Naive B cell (primary cell): ENCODE results near the gene P4HB. TPM values are rescaled to one million over a fixed set of nuclear protein-coding genes. Genes with fewer than 3 reads are reported as not detected.

Source experiments
- ATAC-seq, 2 donors: fragments of 150-1000 bp; cut with Tn5 transposase; 2 replicates each; pipeline ENCODE4 v1.10.0; 2021; ENCODE audit warnings: low read depth in 2 of 2, mild to moderate bottlenecking in 2 of 2, moderate library complexity in 2 of 2
- DNase-seq: peaks from one replicate; pipeline ENCODE4 v3.0.0; 2022
- H3K27ac Mint-ChIP-seq, 6 donors: one replicate each; pipeline ENCODE4 v1.8.0; 2020 to 2022; ENCODE audit warnings: mild to moderate bottlenecking in 6 of 6, mixed read lengths in 6 of 6, moderate library complexity in 5 of 6, inconsistent platforms in 2 of 6
- H3K27me3 Mint-ChIP-seq, 3 donors: one replicate each; pipeline ENCODE4 v1.8.0; 2021 to 2022; ENCODE audit warnings: mixed read lengths in 3 of 3, mild to moderate bottlenecking in 1 of 3
- H3K36me3 Mint-ChIP-seq, 2 donors: one replicate each; pipeline ENCODE4 v1.8.0; 2020 to 2022; ENCODE audit warnings: mixed read lengths in 2 of 2, inconsistent platforms in 1 of 2, mild to moderate bottlenecking in 1 of 2
- H3K4me1 Mint-ChIP-seq, 3 donors: one replicate each; pipeline ENCODE4 v1.8.0; 2020 to 2022; ENCODE audit warnings: mixed read lengths in 3 of 3, inconsistent platforms in 1 of 3, mild to moderate bottlenecking in 1 of 3, moderate library complexity in 1 of 3
- H3K4me3 Mint-ChIP-seq, 8 donors: one replicate each; pipeline ENCODE4 v1.8.0; 2020 to 2022; ENCODE audit warnings: mild to moderate bottlenecking in 8 of 8, mixed read lengths in 8 of 8, moderate library complexity in 8 of 8, inconsistent platforms in 2 of 8
- H3K9me3 Mint-ChIP-seq, 7 donors: one replicate each; pipeline ENCODE4 v1.8.0; 2020 to 2022; ENCODE audit warnings: mixed read lengths in 7 of 7, mild to moderate bottlenecking in 5 of 7, inconsistent platforms in 2 of 7, moderate library complexity in 1 of 7
- polyA plus RNA-seq, 6 donors: library from polyadenylated mRNA; unstranded; fragments of 300-500 nt; fragmentation: Illumina TruSeq; gene quantifications; one replicate each; pipeline ENCODE4 v1.2.3, GENCODE V29; 2021; ENCODE audit warnings: low read depth in 6 of 6

Gene P4HB
- polyA plus RNA-seq, 6 donors from 2014 or later, result 139 to 192 (median 158) TPM

DNA sequence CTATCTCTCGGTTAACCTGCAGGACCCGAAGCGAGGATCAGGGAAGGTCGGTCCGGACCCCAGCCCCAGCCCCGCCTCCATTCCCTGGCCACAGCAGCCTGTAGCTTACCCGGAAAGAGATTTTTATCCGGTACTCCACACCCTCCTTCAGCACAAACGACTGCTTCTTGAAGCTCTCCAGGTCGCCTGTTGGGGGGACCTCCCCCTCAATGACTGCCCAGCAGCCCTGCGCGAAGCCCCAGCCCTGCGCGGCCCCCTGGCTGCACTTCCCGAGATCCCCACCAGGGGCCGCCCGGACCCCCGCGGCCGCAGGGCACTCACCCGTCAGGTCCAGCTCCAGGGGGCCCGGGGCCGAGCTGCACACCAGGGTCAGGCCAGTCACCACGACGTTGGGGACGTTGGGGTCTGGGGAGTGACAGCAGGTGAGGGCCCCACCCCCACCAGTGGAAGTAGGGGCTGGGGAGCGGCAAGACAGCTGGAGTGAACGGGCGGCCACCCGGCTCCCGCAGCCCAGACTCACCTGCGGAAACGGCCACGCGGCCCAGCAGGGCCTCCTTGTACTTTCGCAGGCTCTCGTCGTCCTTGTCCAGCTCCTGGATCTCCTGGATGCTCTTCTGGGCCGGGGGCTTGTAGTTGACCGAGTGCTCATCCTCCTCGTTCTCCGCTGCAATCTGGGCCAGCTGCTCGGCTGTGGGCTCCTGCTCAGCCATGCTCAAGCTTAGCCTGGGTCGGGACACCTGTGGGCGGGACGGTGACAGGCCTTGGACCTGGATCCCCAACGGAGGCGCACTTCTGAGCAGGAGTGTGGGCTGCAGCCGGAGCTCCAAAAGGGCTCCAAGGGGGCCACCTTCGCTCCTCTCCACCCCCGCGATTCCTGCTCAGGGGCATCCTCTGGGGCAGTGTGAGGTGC, 9.1 kb upstream of the P4HB start:
- ATAC-seq, result peak in 1 of 2 donors; percentile 8
- Mint-ChIP-seq H3K4me1 (peaks cover 17 to 39% (median 24%) of the 10 kb centered on the region in 3 donors), H3K9me3 (no peaks in the 10 kb centered on the region), H3K27ac (peak overlapping the region; percentile 95 to 97 (median 96)), H3K4me3 (peak overlapping the region; percentile 81 to 92 (median 87)), H3K27me3 (no peaks in the 10 kb centered on the region), H3K36me3 (no peaks in the 10 kb centered on the region)
- DNase-seq, result peak; percentile 48

DNA sequence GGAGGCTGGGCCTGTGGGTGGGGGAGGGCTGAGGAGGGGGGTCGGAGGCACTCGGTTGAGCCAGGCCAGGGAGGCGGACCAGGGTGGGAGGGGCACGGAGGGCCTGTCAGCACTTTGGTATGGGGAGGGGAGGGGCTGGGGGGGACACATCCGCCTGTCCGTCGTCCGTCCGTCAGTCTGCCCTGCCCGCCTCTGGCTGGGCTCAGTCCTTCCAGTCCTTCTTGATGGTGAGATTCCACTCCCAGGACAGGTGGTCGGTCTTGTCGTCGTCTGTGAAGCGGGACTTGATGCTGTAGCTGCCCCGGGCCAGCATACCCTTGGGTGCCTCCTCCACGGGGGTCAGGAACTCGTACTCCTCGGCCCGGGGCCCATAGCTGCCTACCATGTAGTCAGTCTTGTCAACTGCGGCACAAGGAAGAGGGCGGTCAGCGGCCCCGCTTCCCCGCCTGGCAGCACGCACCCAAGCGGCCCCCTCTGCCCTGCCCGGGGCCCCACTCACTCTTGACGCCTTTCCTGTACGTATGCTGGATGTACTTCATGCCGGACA, 8.4 kb upstream of the P4HB start:
- Mint-ChIP-seq H3K27ac (peak overlapping the region in 5 of 6 donors; percentile 16 to 96 (median 89)), H3K36me3 (no peaks in the 10 kb centered on the region), H3K4me3 (peak overlapping the region in 5 of 8 donors; percentile 15 to 91 (median 39)), H3K9me3 (no peaks in the 10 kb centered on the region), H3K4me1 (peaks cover 17 to 40% (median 21%) of the 10 kb centered on the region in 3 donors), H3K27me3 (no peaks in the 10 kb centered on the region)
- ATAC-seq (no peak), DNase-seq (no peak)

DNA sequence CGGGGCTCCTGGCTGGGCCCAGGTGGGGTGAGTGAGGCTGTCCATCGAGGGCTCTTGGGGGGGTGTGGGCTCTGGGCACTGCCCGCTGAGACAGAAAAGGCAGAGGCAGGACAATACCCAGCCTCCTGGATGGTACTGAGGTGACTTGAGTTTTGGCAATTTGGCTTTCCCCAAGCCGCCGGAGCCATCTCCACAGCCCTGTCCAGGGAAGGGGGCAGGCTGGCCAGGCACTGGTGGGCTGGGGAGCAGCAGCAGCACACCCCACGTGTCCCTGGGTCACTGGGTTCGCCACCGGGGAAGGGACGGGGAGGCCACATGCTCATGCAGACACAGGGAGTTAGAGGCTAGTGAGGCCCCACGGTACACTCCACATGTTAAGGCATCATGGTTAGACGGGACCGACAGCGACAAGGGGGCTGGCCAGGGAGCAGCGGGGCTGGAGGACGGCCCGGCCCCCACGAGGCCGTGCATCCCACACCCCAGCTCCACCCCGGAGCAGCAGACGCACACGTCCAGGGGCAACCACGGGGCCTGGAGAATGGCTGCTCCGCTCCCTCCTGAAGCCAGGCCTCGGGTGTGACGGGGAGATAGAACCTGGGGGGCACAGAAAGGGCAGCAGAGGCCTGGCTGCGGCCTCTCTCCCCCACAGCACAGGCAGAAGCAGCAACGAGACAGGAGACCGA, 7.8 kb upstream of the P4HB start:
- no peak for DNase-seq
- Mint-ChIP-seq H3K4me3 (peak overlapping the region in 6 of 8 donors; percentile 35 to 70 (median 49)), H3K27ac (peak overlapping the region in 3 of 6 donors; percentile 50 to 95 (median 85)), H3K4me1 (peaks cover 17 to 42% (median 26%) of the 10 kb centered on the region in 3 donors), H3K36me3 (no peaks in the 10 kb centered on the region), H3K9me3 (no peaks in the 10 kb centered on the region), H3K27me3 (no peaks in the 10 kb centered on the region)
- ATAC-seq, result no peak

DNA sequence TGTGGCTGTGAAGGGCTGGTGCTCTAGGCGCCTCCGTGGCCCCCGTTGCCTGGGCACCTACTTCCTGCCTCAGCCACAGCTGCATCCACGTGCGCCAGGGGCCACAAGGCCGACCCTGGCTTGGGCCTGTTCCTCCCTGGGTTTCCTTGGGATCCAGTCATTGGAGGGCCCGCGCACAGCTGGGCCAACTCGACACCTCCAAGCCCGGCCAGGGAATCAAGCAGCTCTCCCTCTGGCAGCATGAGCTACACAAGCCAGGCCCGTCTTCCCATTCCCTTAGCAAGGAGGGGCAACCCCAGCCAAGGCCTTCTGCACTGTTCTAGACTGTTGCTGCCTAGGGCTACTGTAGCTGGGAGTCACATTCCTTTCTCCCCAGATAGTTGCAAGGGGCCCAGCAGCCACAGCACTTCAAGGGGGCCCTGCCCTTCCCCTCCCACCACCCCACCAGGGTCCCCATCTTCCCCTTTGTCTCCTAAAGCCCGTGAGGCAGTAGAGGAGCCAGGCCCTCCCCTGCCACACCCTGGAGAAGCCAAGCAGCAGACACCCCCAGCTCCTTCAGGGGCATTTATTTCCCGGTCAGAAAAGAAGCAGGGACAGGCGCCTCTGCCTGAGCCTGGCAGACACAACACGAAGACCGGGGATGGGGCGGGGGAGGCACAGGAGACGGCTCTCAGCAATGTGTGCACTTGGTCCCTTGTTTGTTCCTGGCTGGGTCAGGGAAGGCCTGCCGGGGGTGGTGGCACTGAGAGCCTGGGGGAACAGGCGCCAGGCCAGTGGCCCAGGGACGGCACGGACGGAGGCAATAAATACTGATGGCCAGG, 7.0 kb upstream of the P4HB start:
- Mint-ChIP-seq H3K4me1 (peaks cover 17 to 41% (median 25%) of the 10 kb centered on the region in 3 donors), H3K36me3 (no peaks in the 10 kb centered on the region), H3K4me3 (peak overlapping the region in 3 of 8 donors; percentile 24 to 57 (median 30)), H3K27me3 (no peaks in the 10 kb centered on the region), H3K9me3 (no peaks in the 10 kb centered on the region), H3K27ac (peak overlapping the region in 5 of 6 donors; percentile 69 to 95 (median 92))
- DNase-seq (no peak), ATAC-seq (no peak)

DNA sequence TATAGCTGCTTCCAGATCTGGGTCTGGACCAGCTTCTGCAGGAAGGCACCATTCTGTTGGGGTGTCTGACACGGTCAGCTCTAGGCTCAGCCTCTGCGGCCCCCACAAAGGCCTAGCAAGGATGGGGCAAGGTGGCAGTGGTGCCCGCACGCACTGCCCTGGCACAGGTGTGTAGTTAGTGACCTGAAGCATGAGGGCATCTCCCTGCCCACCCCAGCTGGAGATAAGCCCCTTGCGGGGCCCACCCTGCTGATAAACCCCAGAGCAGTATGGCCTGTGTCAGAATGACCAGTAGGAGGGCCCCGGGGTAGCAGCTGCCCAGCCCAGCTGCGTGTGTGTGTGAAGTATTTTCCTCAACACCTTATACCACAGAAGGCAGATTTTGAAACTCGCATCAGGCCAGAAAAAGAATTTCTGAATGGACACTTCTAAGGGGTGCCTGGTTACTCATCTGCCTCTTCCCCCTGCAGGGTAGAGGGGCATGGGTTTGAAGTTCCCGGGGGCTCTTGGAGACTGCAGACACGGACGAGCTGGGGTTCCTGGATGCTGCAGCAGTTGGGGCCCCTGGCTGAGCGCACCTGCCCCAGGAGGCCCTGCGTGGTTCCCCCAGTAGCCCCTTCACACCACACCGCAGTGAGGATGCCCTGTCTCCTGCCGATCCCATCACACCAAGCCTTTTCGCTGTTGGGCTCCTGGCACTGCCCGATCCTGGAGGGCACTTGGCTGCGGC, 6.3 kb upstream of the P4HB start:
- peaks cover 17 to 36% (median 26%) of the 10 kb centered on the region in 3 donors for H3K4me1 Mint-ChIP-seq
- ATAC-seq, result no peak
- no peaks in the 10 kb centered on the region for H3K36me3 Mint-ChIP-seq
- peak overlapping the region in 4 of 6 donors; percentile 69 to 95 (median 94) for H3K27ac Mint-ChIP-seq
- no peaks in the 10 kb centered on the region for H3K27me3 Mint-ChIP-seq
- no peaks in the 10 kb centered on the region for H3K9me3 Mint-ChIP-seq
- no peak for DNase-seq
- H3K4me3 Mint-ChIP-seq, result peak overlapping the region in 1 of 8 donors; percentile 57

DNA sequence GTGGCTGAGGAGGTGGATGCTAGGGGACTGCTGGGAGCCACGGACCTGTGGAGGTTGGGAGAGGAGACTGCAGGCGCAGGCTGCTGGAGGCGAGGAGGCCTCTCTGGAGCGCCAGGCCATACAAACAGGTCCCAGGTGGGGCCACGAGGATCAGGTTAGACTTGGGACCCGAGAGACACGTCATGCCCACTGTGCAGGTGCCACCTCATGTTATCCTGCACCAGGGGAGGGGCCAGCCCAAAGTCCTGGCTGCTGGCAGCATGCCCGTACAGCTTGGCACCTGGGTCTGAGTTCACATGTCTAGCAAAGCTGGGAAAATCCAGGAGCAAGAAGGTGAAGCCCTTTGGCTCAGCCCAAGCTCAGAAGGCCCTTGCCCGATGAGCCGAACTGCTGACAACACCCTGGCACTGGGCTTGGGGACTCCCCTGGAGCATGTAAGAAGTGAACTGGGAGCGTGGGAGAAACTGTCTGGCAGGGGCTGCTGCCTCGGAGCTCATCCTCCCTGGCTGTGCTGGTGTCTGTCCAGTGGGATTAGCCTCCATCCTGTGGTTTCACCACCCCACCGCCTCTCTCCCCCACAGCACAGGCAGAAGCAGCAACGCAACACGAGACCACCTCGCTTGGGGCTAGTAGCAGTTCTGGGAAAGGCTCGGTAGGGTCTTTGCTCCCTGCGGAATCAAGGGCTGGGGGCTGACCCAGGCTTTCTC, 5.6 kb upstream of the P4HB start:
- H3K4me1 Mint-ChIP-seq, result peaks cover 23 to 42% (median 29%) of the 10 kb centered on the region in 3 donors
- no peak for DNase-seq
- ATAC-seq, result no peak
- H3K27ac Mint-ChIP-seq, result peak overlapping the region in 4 of 6 donors; percentile 49 to 95 (median 79)
- H3K27me3 Mint-ChIP-seq, result no peaks in the 10 kb centered on the region
- H3K4me3 Mint-ChIP-seq, result peak overlapping the region in 4 of 8 donors; percentile 55 to 60 (median 57)
- no peaks in the 10 kb centered on the region for H3K36me3 Mint-ChIP-seq
- H3K9me3 Mint-ChIP-seq, result no peaks in the 10 kb centered on the region

DNA sequence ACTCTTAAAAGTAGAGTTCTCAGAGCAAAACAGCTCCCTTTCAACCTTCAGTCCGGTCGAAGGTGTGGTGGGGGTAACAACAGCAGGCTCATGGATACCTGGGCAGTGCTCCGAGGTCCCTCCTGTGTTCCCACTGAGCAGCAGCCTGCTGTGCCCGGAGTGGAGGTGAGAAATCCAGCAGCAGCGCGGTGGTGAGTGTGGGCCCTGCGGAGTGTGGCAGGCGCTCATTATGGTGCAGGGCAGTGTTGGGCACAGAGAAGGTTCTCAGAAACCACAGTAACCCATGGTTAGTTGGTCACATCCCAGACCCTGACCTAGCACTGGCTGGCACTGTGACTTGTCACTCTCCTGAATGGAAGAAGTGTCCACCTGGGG, 5.0 kb upstream of the P4HB start:
- Mint-ChIP-seq H3K27ac (peak overlapping the region in 3 of 6 donors; percentile 49 to 95 (median 87)), H3K4me1 (peaks cover 23 to 43% (median 28%) of the 10 kb centered on the region in 3 donors), H3K9me3 (no peaks in the 10 kb centered on the region), H3K27me3 (no peaks in the 10 kb centered on the region), H3K36me3 (no peaks in the 10 kb centered on the region), H3K4me3 (peak overlapping the region in 4 of 8 donors; percentile 55 to 60 (median 57))
- no peak for DNase-seq
- ATAC-seq, result no peak

DNA sequence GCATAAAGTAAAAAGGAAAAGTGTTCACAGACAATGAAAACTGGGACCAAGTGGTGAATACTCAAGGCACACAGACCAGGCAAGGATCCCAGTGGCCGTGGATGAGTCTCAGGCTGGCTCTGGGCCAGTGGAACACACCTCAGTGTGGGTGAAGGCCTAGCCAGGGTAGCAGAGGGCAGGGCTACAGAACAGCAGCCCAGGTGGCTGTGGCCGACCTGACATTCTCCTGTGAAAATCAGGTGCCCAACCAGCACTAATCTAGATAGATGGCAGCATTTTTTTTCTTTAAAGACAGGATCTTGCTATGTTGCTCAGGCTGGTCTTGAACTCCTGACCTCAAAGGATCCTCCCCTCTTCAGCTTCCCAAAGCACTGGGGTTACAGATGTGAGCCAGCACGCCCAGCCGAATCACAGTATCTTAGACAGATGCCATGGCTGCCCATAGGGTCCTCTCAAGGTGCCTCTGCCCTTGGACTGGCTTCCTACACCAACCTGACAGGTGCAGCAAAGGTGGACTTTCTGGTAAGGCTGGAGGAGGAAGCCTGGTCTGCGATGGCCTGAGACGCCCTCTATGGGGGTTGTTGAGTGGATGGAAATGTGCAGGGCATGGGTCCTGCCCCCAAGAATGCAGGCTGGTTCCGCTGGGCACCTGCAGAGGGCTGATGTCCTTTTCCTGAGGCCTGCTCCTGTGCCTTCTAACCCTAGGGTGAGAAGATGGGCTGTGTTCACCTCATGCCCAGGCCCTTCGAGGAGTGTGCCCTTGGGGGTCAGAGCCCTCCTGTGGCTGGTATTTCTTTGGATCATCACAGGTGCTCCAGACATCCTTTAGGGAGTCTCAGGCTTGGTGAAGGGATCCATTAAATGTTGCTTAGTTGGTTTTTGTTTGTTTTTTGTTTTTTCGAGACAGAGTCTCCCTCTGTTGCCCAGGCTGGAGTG, 3.8 kb upstream of the P4HB start:
- H3K27ac Mint-ChIP-seq, result peak overlapping the region in 4 of 6 donors; percentile 25 to 89 (median 61)
- peaks cover 0 to 7% of the 10 kb centered on the region in 2 donors for H3K36me3 Mint-ChIP-seq
- no peak for ATAC-seq
- no peaks in the 10 kb centered on the region for H3K27me3 Mint-ChIP-seq
- no peak for DNase-seq
- peak overlapping the region in 4 of 8 donors; percentile 15 to 81 (median 66) for H3K4me3 Mint-ChIP-seq
- H3K4me1 Mint-ChIP-seq, result peaks cover 26 to 41% (median 28%) of the 10 kb centered on the region in 3 donors
- no peaks in the 10 kb centered on the region for H3K9me3 Mint-ChIP-seq

DNA sequence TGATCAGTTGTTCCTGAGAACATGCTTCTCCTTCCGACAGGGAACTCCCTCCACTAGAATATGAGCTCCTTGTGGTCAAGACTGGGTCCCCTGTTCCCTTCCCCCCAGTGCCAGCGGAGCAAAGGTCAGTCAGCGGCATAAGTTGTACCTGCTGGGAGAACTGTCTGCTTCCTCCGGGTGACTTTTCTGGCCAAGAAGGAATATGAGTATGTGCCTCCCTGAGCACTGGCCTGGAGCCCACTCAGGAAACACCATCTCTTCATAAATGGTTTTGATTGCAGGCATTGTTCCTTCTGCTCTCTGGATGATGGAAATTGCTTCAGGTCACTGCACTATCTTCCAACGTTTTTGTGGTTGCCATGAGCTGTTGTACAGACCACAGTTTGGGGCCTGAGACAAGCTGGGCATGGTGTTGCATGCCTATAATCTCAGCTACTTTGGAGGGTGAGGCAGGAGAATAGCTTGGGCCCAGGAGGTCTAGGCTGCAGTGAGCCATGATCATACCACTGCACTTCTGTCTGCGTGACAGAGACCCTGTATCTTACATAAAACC, 2.9 kb upstream of the P4HB start:
- DNase-seq (no peak), ATAC-seq (no peak)
- Mint-ChIP-seq H3K4me1 (peaks cover 23 to 42% (median 35%) of the 10 kb centered on the region in 3 donors), H3K9me3 (no peaks in the 10 kb centered on the region), H3K27me3 (no peaks in the 10 kb centered on the region), H3K4me3 (peak overlapping the region in 7 of 8 donors; percentile 27 to 81 (median 66)), H3K36me3 (peaks cover 0 to 7% of the 10 kb centered on the region in 2 donors), H3K27ac (peak overlapping the region; percentile 75 to 89 (median 84))

DNA sequence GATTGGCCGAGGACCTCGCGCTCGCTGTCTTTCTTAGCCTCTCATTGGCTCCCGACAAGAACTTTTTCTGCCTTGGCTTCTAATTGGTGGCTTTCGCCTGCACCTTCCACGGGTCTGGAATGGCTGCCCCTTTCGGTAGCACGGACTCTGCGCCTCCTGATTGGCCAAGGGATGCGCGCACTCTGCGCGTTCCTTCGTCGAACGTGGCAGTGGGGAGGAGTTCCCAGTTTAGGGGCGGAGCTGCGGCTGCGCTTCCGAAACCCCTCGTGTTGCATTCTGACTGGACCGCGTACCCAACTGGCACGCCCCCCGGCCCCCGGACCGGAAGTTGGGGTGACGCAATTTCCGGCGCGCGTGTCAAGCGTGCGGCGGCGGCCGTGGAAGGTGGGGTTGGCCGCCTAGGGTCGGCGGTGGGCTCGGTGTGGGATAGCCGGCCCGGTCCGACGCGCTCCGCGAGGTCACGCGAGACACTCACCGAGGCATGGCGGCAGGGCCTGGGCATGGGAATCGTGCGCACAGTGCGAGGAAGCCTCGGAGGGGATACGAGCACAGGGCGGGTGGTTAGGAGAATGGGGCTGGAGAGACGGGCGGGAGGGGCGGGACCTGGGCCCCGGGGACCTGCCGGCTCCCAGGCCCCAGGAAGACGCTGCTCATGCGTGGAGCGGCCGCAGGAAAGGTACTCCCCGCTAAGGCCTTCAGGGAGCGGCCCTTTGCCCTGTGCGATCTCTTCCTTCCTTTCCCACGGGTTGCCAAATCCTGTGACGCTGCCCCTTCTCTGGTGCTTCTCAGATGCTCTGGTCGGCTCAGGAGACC, 627 bp upstream of the P4HB start:
- Mint-ChIP-seq H3K4me3 (peak overlapping the region; percentile 86 to 94 (median 91)), H3K9me3 (no peaks in the 10 kb centered on the region), H3K4me1 (peaks cover 20 to 48% (median 34%) of the 10 kb centered on the region in 3 donors), H3K27me3 (no peaks in the 10 kb centered on the region), H3K27ac (peak overlapping the region; percentile 97 to 99 (median 98)), H3K36me3 (peaks cover 0 to 7% of the 10 kb centered on the region in 2 donors)
- ATAC-seq (peak; percentile 76 to 79), DNase-seq (peak; percentile 99)
